GM21786 (cell line): Measurements from ENCODE around the gene KCTD17.

Experiments used
- ATAC-seq: cut with Tn5 transposase; IDR thresholded peaks from one replicate; pipeline ENCODE4 v1.9.1; 2021; ENCODE audit not compliant: unreplicated experiment

The KCTD17 gene

GRCh38 chr22:37020192-37020479 is 31.4 kb upstream of the KCTD17 start:
- no peak for ATAC-seq

DNA sequence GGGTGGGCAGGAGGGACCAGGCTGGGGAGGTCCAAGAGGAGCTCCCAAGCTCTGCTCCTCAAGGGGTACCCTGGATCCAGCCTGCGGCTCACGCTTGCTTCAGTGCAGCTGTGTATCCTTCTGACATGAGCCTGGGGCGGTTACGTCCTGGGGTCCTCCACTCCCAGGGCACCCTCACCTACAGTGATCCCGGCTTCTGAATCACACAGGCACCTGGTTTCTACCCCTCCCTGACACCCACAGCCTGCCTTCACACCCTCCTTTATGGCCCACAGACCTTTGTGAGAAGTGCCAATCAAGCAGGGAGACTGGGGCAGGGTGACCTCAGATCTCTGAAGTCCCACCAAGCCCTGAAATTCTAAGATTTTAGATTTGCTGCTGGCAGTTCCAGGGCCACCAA is 30.5 kb upstream of the KCTD17 start:
- no peak for ATAC-seq

DNA sequence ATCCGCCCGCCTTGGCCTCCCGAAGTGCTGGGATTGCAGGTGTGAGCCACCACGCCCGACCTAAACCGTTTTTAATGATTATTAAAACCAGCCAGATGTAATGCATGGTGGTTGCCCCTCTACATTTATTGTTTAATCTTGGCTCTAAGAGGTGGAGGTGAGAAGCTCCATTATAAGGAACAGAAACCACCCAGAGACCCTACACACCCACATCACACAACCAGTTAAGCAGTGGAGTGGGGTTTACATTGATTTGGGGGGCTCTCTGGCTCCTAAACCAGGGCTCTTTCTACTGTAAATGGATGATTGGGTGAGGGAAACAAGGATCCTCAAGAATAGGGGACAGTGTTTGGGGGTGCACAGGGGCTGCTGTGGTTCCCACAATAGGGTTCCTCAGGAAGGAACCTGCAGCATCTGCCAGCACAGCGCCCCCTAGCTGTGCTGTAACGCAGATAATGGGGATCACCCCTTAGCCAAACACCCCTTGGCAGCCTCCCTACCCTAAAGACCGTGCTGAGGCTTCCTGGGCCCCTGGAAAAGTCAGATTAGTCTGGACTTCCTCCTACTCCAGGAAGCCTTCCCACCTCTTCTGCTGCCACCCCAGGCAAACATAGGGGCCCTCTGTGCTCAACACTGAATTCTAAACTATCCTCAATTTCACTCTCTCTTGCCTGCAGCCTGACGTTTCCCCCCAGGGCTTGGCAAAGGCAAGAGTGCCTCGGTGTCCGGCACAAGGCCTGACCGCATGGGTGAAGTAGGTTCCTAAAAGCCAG is 29.6 kb upstream of the KCTD17 start:
- no peak for ATAC-seq

- ATAC-seq, result no peak
Observed at GRCh38 chr22:37022483-37023337, 28.8 kb upstream of the KCTD17 start.

GRCh38 chr22:37023743-37024338 is 27.7 kb upstream of the KCTD17 start:
- no peak for ATAC-seq

DNA sequence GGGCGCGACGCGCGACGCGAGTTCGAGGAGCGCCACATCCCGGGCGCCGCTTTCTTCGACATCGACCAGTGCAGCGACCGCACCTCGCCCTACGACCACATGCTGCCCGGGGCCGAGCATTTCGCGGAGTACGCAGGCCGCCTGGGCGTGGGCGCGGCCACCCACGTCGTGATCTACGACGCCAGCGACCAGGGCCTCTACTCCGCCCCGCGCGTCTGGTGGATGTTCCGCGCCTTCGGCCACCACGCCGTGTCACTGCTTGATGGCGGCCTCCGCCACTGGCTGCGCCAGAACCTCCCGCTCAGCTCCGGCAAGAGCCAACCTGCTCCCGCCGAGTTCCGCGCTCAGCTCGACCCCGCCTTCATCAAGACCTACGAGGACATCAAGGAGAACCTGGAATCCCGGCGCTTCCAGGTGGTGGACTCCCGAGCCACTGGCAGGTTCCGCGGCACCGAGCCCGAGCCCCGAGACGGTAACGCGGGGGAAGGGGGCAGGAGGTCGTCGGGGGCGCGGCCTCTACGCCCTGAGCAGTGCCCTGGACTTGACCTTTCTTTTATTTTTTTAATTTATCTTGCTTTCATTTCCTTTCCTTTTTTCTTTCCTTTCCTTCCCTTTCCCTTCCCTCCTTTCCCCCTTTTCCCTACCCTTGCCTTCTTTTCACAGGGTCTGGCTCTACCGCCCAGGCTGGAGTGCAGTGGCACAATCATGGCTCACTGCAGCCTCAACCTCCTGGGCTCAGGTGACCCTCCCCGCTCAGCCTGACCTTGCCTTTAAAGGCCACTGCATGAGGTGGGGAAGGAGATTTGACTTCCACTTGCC is 27.0 kb upstream of the KCTD17 start:
- ATAC-seq, result no peak

- no peak for ATAC-seq
Observed at GRCh38 chr22:37025500-37026070, 26.0 kb upstream of the KCTD17 start.

DNA sequence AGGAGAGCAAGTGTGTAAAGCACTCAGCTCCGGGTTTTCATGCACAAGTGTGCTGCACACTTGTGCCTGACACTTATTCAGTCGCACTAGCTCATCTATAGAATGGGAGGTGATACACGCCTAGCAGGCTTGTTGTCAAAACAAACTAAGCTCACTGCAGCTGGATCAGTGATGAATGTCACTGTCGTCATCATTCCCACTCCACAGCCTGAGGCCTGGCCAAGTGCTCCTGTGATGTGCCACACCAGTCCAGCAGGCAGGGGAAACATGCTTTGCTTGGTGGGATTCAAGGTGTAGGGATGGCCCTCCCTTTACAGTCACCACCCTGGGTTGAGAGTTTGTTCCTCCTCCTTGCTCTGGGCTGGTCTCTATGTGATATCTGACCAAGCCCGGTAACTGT is 25.2 kb upstream of the KCTD17 start:
- ATAC-seq, result no peak

DNA sequence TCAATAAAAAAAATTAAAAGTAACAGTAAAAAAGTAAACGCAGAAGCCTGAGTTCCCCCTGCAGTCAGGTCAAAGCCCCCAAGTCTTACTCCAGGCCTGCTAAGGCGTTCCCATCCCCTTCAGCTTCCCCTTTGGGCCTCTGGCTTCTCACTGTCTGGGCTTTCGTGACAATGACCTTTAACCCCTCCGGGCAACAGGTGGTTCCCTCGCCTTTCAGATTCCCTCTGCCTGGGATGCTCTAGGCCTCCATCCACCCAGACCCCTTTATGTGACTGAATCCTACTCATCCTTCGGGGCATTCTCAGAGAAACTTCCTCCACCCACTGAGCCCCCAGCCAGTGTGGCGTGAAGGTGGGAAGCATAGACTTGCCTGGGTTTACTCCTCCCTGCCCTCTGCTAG is 24.0 kb upstream of the KCTD17 start:
- ATAC-seq, result no peak

- no peak for ATAC-seq
Observed at GRCh38 chr22:37028692-37029674, 22.6 kb upstream of the KCTD17 start.

DNA sequence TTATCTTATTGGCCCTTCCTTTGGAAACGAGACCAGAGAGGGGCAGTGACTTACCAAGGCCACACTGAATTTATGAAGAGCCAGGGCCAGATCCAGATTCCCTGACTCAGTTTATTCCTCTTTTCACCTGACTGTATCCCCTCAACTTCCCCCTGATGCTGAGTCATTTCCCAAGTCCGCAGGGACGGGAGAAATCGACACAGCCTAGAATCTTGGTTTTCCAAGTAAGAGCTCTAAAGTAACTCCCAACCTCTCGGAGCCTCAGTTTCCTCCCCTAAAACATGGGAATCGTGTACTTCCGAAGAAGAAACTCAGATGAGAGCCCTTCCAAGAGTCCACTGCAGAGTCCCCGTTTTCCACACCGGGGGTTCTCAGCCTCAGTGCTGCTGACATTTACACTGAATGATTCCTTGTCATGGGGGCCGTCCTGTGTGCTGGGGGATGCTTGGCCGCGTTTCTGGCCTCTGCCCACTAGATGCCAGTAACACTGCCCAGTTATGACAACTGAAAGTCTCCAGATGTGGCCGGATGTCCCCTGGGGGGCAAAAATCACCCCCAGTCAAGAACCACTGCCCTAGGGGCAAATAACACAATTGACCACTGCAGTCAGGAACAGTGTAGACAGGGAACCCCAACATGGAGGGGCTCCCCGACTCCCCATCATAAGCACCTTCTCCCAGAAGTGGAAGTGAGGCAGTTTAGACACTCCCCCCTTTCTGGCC is 20.8 kb upstream of the KCTD17 start:
- no peak for ATAC-seq

DNA sequence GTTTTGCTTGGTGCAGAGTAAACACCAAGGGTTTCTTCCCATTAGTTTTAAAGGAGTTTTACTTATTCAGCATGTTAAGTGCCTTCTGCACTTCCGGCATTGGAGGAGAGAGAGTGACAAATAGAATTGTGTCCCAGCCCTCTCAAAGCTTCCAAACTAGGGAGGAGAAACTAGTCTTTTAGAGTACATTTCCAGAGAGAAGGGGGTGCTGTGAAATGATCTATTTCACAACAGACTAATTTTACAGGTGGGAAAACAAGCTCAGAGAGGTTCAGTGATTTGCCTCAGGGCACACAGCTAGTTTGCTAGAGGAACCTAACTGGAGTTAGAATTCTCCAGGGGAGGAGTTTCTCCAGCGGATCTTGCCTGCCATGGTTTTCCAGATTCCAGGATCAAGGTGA is 19.4 kb upstream of the KCTD17 start:
- no peak for ATAC-seq

DNA sequence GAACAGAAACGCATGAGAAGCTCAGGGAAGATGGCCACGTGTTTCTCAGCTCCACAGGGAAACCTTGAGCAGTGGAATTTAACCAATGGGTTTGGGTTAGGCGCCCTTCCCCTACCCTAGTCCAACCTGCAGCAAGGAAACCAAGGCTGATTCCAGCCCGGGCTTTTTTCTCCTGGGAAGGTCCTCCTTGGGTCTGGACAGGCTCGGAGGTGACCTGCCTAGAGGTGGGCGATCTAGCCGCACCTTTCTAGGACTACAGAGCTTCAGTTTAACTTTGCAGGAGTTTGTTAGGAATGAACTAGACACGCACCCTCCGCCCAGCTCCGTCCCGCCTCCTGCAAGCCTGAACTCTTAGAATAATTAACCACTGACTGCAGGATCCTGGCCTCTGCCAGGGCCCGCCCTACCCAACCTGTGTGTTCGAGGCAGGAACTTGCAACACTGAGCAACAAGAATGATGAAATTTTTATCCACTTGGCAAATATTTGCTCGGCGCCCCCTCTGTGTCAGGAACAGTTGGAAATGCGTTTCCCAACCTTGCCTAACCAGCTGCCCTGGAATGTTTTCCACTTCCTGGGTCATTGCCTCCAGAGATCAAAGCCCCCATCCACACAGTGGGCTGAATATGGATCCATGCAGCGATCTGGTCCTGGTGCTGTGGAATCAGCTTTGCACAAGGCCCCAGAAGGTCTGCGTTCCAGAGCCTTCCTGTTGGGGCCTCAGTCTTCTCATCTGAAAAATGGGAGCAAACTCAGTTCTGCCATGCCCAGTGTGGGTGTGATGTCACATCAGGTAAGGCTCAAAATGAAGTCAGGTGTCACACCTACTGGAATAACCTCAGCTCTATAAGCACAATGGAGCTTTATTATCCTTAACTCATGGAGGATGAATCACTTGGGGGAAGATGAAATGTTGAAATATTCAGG is 18.7 kb upstream of the KCTD17 start:
- ATAC-seq, result no peak

DNA sequence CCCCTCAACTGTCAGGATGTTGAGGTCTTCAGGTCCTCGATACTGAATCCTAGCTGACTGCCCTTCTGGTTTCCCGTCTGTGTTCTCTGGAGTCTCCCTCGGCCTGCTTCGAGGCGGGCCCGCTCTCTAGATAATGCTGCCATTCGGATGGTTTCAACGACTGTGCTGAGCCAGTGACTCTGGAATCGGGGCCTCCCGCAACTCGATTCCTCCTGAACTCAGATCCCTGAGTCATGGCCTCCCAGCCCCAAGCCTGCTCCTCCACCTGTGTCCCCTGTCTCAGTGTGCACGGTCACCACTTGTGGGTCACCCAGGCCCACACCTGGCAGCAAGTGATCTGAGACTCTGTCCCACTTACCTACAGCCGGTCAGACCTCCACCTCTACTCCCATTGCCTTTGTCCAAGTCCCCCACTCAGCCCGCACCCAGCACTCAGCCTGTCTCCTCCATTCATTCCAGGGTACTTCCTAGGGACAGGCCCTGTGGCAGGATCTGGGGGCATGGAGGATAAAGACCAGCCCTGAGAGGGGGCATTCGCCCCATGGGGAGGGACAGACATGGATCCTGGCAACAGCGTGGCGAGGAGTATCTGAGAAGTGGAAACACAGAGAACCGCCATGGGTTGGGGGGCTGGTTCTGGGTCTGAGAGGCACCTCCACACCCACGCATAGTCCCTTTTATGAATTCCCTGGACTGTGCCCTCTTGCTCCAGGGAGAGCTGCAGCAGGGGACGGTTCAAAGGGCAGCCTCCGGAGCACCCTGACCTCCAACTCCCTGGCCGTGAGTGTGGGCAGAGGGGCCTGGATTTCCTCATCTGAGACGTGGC is 17.7 kb upstream of the KCTD17 start:
- ATAC-seq, result no peak

DNA sequence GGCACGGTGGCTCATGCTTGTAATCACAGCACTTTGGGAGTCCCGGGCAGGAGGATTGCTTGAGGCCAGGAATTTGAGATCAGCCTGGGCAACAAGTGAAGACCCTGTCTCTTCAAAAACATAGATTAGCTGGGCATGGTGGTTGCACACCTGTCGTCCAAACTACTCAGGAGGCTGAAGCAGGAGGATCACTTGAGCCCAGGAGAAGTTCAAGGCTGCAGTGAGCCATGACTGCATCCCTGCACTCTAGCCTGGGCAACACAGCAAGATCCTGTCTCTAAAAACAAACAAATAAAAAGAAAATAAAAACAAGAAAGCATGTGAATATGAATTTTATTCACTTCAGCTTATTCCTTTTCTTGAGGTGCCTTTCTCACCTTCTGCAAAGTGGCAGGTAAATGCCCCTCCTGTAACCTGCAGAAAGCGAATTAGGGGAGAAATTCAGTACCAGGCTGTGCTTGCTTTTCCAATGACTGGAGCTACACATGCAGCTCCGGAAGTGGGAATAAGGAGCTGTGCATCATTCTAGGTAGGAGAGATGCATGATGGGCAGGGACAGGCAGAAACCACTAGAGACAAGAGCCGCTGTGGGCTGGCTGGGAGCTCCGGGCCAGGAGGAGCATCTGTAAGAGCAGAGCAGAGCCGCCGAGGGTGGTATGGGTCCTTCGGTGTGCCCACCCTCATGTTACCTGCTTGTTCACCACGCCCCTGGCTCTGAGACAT is 14.7 kb upstream of the KCTD17 start:
- ATAC-seq, result no peak

DNA sequence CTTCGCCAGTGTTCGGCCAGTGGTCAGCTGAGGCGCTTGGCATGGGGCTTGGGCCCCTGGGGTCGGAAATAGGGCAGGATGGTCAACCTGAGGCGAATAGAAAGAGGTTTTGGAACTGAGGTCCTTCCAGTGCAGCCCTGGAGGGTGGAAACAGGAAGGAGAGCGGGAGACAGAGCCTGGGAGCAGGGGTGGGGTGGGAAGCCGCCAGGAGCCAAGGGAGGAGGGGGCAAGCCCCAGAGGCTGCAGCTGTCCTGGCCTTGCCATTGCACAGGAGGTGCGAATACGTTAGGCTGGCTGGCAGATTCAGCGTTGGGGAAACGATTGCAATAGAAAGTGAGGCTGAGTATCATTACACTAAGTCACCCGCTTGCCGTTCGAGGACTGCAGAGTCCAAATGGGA is 13.9 kb upstream of the KCTD17 start:
- no peak for ATAC-seq

DNA sequence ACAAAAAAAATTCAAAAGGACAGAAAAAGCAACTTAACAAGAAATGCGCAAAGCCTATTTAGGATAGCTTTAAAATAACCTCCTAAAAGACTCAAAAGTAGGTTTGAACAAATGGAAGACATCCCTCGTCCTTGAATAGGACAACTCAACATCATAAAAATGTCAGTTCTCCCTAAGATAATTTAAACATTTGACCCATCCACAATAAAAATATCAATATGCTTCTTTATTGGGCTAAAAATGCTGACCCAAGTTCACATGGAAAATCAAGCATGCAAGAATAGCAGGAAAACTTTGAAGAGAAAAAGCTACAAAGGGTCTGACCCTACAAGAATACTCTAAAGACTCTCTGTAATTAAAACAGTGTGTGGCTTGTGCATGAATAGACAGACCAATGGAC is 12.1 kb upstream of the KCTD17 start:
- no peak for ATAC-seq
